Measurements from ENCODE around the gene TPRG1L.

The TPRG1L gene

GRCh38 chr1:3627515-3628253, 2.9 kb downstream of the TPRG1L start:
- Histone ChIP-seq H3K18ac (ENCODE audit: low read depth in 1 of 2, low read length in 2 of 2) (no peak overlapping the region), H2BK120ac (ENCODE audit: low read depth, low read length) (no peak overlapping the region), H2BK15ac (ENCODE audit: low read depth, poor library complexity, severe bottlenecking) (no peak overlapping the region), H3K27me3 (ENCODE audit: control insufficient read depth in 1 of 2, insufficient read depth in 1 of 2, low read length in 2 of 2) (no peaks in the 10 kb centered on the region), H3K4ac (ENCODE audit: low read depth in 1 of 2, low read length in 2 of 2) (no peak overlapping the region), H2AK5ac (ENCODE audit: low read length, severe bottlenecking) (no peak overlapping the region), H3K4me2 (ENCODE audit: low read length, poor library complexity, severe bottlenecking) (no peak overlapping the region), H3K9me3 (ENCODE audit: control insufficient read depth, low read length) (no peaks in the 10 kb centered on the region), H4K91ac (ENCODE audit: low read length) (no peak overlapping the region), H3K36me3 (ENCODE audit: control insufficient read depth in 1 of 2, insufficient read depth in 2 of 2, low read depth in 1 of 2, low read length in 2 of 2) (peaks cover 50 to 54% of the 10 kb centered on the region in 2 experiments), H3K27ac (ENCODE audit: low read length, poor library complexity, severe bottlenecking) (no peak overlapping the region), H3K4me1 (ENCODE audit: control insufficient read depth, insufficient read depth, low read depth, low read length) (peaks cover 11% of the 10 kb centered on the region), H2AFZ (ENCODE audit: low read depth, low read length) (no peak overlapping the region), H3K23ac (ENCODE audit: low read length in 2 of 2) (peak overlapping the region in 1 of 2 experiments; percentile 35), H2BK5ac (ENCODE audit: low read depth, low read length, poor library complexity, severe bottlenecking) (no peak overlapping the region), H3K9ac (ENCODE audit: low read length) (no peak overlapping the region), H3K4me3 (ENCODE audit: insufficient read depth in 1 of 2, low read depth in 1 of 2, low read length in 2 of 2) (no peak overlapping the region), H2BK12ac (ENCODE audit: low read length in 2 of 2) (no peak overlapping the region), H4K8ac (ENCODE audit: low read length) (no peak overlapping the region), H3K79me1 (replicated peaks; ENCODE audit: low read length, poor library complexity, severe bottlenecking) (peaks cover 35% of the 10 kb centered on the region), H3K14ac (ENCODE audit: low read length in 2 of 2) (no peak overlapping the region)
- 96% methylated on average over 26 of the region's 26 CpGs for WGBS
- DNase-seq = no peak

GRCh38 chr1:3628445-3628844, 3.6 kb downstream of the TPRG1L start:
- 88% methylated on average over 10 of the region's 10 CpGs for WGBS
- no peak overlapping the region for H2BK12ac ChIP-seq (ENCODE audit: low read length in 2 of 2)
- H3K4me3 ChIP-seq (ENCODE audit: insufficient read depth in 1 of 2, low read depth in 1 of 2, low read length in 2 of 2) = no peak overlapping the region
- H3K27ac ChIP-seq (ENCODE audit: low read length, poor library complexity, severe bottlenecking) = no peak overlapping the region
- H3K4ac ChIP-seq (ENCODE audit: low read depth in 1 of 2, low read length in 2 of 2) = no peak overlapping the region
- peaks cover 57 to 61% of the 10 kb centered on the region in 2 experiments for H3K36me3 ChIP-seq (ENCODE audit: control insufficient read depth in 1 of 2, insufficient read depth in 2 of 2, low read depth in 1 of 2, low read length in 2 of 2)
- no peak overlapping the region for H2BK15ac ChIP-seq (ENCODE audit: low read depth, poor library complexity, severe bottlenecking)
- no peak overlapping the region for H3K14ac ChIP-seq (ENCODE audit: low read length in 2 of 2)
- H3K27me3 ChIP-seq (ENCODE audit: control insufficient read depth in 1 of 2, insufficient read depth in 1 of 2, low read length in 2 of 2) = no peaks in the 10 kb centered on the region
- peaks cover 7% of the 10 kb centered on the region for H3K4me1 ChIP-seq (ENCODE audit: control insufficient read depth, insufficient read depth, low read depth, low read length)
- H3K79me1 ChIP-seq (replicated peaks; ENCODE audit: low read length, poor library complexity, severe bottlenecking) = peaks cover 29% of the 10 kb centered on the region
- H4K8ac ChIP-seq (ENCODE audit: low read length) = no peak overlapping the region
- no peak for DNase-seq
- H2BK5ac ChIP-seq (ENCODE audit: low read depth, low read length, poor library complexity, severe bottlenecking) = no peak overlapping the region
- H4K91ac ChIP-seq (ENCODE audit: low read length) = no peak overlapping the region
- no peak overlapping the region for H3K9ac ChIP-seq (ENCODE audit: low read length)
- no peak overlapping the region for H2BK120ac ChIP-seq (ENCODE audit: low read depth, low read length)
- H3K18ac ChIP-seq (ENCODE audit: low read depth in 1 of 2, low read length in 2 of 2) = no peak overlapping the region
- no peak overlapping the region for H3K4me2 ChIP-seq (ENCODE audit: low read length, poor library complexity, severe bottlenecking)
- no peak overlapping the region for H3K23ac ChIP-seq (ENCODE audit: low read length in 2 of 2)
- H2AFZ ChIP-seq (ENCODE audit: low read depth, low read length) = no peak overlapping the region
- no peak overlapping the region for H2AK5ac ChIP-seq (ENCODE audit: low read length, severe bottlenecking)
- H3K9me3 ChIP-seq (ENCODE audit: control insufficient read depth, low read length) = no peaks in the 10 kb centered on the region

GRCh38 chr1:3629561-3630160, 4.8 kb downstream of the TPRG1L start:
- Histone ChIP-seq H2BK5ac (ENCODE audit: low read depth, low read length, poor library complexity, severe bottlenecking) (no peak overlapping the region), H2BK120ac (ENCODE audit: low read depth, low read length) (no peak overlapping the region), H3K4me3 (ENCODE audit: insufficient read depth in 1 of 2, low read depth in 1 of 2, low read length in 2 of 2) (no peak overlapping the region), H2BK12ac (ENCODE audit: low read length in 2 of 2) (no peak overlapping the region), H2AFZ (ENCODE audit: low read depth, low read length) (no peak overlapping the region), H2AK5ac (ENCODE audit: low read length, severe bottlenecking) (no peak overlapping the region), H3K9me3 (ENCODE audit: control insufficient read depth, low read length) (no peaks in the 10 kb centered on the region), H3K36me3 (ENCODE audit: control insufficient read depth in 1 of 2, insufficient read depth in 2 of 2, low read depth in 1 of 2, low read length in 2 of 2) (peaks cover 69 to 74% of the 10 kb centered on the region in 2 experiments), H3K14ac (ENCODE audit: low read length in 2 of 2) (no peak overlapping the region), H3K27me3 (ENCODE audit: control insufficient read depth in 1 of 2, insufficient read depth in 1 of 2, low read length in 2 of 2) (no peaks in the 10 kb centered on the region), H3K4ac (ENCODE audit: low read depth in 1 of 2, low read length in 2 of 2) (no peak overlapping the region), H3K27ac (ENCODE audit: low read length, poor library complexity, severe bottlenecking) (no peak overlapping the region), H4K8ac (ENCODE audit: low read length) (no peak overlapping the region), H3K79me1 (replicated peaks; ENCODE audit: low read length, poor library complexity, severe bottlenecking) (peaks cover 20% of the 10 kb centered on the region), H3K4me2 (ENCODE audit: low read length, poor library complexity, severe bottlenecking) (no peak overlapping the region), H2BK15ac (ENCODE audit: low read depth, poor library complexity, severe bottlenecking) (no peak overlapping the region), H4K91ac (ENCODE audit: low read length) (no peak overlapping the region), H3K23ac (ENCODE audit: low read length in 2 of 2) (no peak overlapping the region), H3K4me1 (ENCODE audit: control insufficient read depth, insufficient read depth, low read depth, low read length) (no peaks in the 10 kb centered on the region), H3K18ac (ENCODE audit: low read depth in 1 of 2, low read length in 2 of 2) (no peak overlapping the region), H3K9ac (ENCODE audit: low read length) (no peak overlapping the region)
- DNase-seq = no peak
- 97% methylated on average over 16 of the region's 16 CpGs for WGBS

- Histone ChIP-seq H2BK5ac (ENCODE audit: low read depth, low read length, poor library complexity, severe bottlenecking) (no peak overlapping the region), H3K4me1 (ENCODE audit: control insufficient read depth, insufficient read depth, low read depth, low read length) (no peaks in the 10 kb centered on the region), H3K23ac (ENCODE audit: low read length in 2 of 2) (no peak overlapping the region), H3K27ac (ENCODE audit: low read length, poor library complexity, severe bottlenecking) (no peak overlapping the region), H3K4me3 (ENCODE audit: insufficient read depth in 1 of 2, low read depth in 1 of 2, low read length in 2 of 2) (no peak overlapping the region), H3K4me2 (ENCODE audit: low read length, poor library complexity, severe bottlenecking) (no peak overlapping the region), H3K36me3 (ENCODE audit: control insufficient read depth in 1 of 2, insufficient read depth in 2 of 2, low read depth in 1 of 2, low read length in 2 of 2) (peaks cover 74 to 79% of the 10 kb centered on the region in 2 experiments), H2BK15ac (ENCODE audit: low read depth, poor library complexity, severe bottlenecking) (no peak overlapping the region), H3K14ac (ENCODE audit: low read length in 2 of 2) (no peak overlapping the region), H3K18ac (ENCODE audit: low read depth in 1 of 2, low read length in 2 of 2) (no peak overlapping the region), H2AFZ (ENCODE audit: low read depth, low read length) (no peak overlapping the region), H2BK120ac (ENCODE audit: low read depth, low read length) (no peak overlapping the region), H4K91ac (ENCODE audit: low read length) (no peak overlapping the region), H3K4ac (ENCODE audit: low read depth in 1 of 2, low read length in 2 of 2) (no peak overlapping the region), H3K27me3 (ENCODE audit: control insufficient read depth in 1 of 2, insufficient read depth in 1 of 2, low read length in 2 of 2) (no peaks in the 10 kb centered on the region), H3K79me1 (replicated peaks; ENCODE audit: low read length, poor library complexity, severe bottlenecking) (peaks cover 20% of the 10 kb centered on the region), H4K8ac (ENCODE audit: low read length) (no peak overlapping the region), H2BK12ac (ENCODE audit: low read length in 2 of 2) (no peak overlapping the region), H3K9me3 (ENCODE audit: control insufficient read depth, low read length) (no peaks in the 10 kb centered on the region), H3K9ac (ENCODE audit: low read length) (no peak overlapping the region), H2AK5ac (ENCODE audit: low read length, severe bottlenecking) (no peak overlapping the region)
- no peak for DNase-seq
- 95% methylated on average over 10 of the region's 11 CpGs for WGBS
Measured at GRCh38 chr1:3630161-3630611, 5.4 kb downstream of the TPRG1L start.

Data from mesenchymal stem cell (in vitro differentiated cells and primary cell).